GM12801 (cell line): ENCODE results near the gene ADGRB2.

Experiments used
- TF ChIP-seq, protein P1 (sequence below): IDR thresholded peaks from one replicate; pipeline ENCODE4 v1.5.1; 2011; ENCODE audit warnings: control low read depth; ENCODE audit not compliant: insufficient read length; ENCODE audit errors: extremely low read depth

Gene ADGRB2

DNA sequence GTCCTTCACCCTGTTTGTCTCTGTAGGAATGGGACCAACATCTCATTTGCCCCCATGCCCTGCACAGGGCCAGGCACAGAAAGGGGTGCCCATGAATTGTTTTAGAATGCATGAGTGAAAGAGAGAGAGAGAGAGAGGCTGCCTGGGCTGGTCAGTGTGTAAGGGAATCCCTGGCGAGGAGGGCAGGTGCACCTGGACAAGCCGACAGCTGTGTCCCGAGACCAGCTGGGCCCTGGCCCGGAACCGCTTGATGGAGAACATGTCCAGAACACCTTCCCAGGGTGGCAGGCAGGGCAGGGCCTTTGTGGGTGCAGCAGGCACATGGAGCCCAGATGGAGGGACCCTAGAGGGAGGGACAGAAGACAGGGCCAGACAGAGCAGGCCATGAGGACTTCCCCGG lies 28.9 kb upstream of the ADGRB2 start:
- TF ChIP-seq, protein P1, sequence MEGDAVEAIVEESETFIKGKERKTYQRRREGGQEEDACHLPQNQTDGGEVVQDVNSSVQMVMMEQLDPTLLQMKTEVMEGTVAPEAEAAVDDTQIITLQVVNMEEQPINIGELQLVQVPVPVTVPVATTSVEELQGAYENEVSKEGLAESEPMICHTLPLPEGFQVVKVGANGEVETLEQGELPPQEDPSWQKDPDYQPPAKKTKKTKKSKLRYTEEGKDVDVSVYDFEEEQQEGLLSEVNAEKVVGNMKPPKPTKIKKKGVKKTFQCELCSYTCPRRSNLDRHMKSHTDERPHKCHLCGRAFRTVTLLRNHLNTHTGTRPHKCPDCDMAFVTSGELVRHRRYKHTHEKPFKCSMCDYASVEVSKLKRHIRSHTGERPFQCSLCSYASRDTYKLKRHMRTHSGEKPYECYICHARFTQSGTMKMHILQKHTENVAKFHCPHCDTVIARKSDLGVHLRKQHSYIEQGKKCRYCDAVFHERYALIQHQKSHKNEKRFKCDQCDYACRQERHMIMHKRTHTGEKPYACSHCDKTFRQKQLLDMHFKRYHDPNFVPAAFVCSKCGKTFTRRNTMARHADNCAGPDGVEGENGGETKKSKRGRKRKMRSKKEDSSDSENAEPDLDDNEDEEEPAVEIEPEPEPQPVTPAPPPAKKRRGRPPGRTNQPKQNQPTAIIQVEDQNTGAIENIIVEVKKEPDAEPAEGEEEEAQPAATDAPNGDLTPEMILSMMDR: no peak

DNA sequence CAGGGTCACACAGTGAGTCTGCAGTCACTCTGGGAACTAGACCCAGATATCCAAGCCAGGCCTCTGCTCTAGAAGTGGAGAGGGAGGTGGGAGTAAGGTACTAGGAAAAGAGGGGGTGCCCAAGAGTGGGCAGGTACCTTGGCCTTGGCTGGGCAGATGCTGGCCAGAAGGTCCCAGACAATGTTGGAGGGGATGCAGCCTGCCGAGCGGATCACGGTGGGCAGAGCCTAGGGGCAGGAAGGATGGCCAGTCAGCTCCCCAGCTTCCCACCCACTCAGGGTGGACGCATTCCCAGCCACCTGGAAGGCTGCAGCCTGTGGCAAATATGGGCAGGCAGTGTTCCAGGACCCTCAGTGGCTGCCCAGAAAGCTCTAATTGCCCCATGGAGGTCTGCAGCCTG lies 28.4 kb upstream of the ADGRB2 start:
- TF ChIP-seq, protein P1: no peak

- TF ChIP-seq, protein P1: no peak
Observed at GRCh38 chr1:31792116-31792515, 28.0 kb upstream of the ADGRB2 start.

- TF ChIP-seq, protein P1: no peak
Observed at GRCh38 chr1:31791131-31791858, 27.2 kb upstream of the ADGRB2 start.

DNA sequence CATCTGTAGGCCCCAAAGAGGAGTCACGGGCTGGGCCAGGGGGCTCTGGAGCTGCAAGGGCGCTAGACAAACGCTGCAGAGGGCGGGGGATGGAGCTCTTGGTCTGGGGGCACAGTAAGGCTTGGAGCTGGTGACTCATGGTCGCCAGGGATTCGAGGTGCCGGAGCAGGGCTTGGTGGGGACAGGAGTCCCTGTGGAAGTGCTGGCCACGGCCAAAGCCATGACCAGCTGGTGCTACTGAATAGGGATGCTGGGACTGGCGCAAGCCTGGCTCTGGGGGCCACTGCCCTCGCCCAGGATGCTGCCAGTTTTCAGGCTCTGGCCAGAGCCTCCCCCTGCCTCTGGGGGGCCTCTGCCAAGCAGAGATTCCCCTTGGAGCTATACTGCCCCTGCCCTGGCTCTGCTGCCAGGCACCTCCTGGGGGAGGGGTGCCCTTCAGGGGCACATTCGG lies 26.5 kb upstream of the ADGRB2 start:
- TF ChIP-seq, protein P1: no peak

DNA sequence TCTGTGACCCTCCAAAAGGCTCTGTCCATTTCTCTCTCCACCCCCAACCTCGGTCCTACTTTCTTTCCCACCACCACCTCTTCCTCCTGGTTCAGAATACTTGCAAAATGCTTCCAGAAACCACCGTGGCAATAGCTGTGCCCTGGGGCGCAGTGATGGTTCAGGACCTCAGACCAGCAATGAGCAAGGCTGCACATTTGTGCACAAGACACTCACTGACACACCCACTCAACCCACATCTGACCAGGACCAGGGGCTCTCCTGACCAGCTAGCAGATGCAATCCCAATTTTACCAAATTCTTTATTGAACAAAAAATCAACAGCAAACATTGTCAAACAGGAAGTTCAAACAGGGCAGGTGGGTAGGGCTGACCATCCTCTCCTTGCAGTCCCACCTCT lies 26.0 kb upstream of the ADGRB2 start:
- TF ChIP-seq, protein P1: no peak

- TF ChIP-seq, protein P1: no peak
Observed at GRCh38 chr1:31789259-31790065, 25.3 kb upstream of the ADGRB2 start.
